GM08714 (cell line): ENCODE measurements around the gene CKAP5.
A peak's percentile ranks its signal among the peaks of the same experiment; 100 is the strongest.
"Not testable (repeated sequence)": the region's sequence is repeated elsewhere in the genome, so short reads cannot be mapped to it uniquely, and the experiment has no call there.

Experiments used
- H3K4me3 ChIP-seq: fragments of 200-500 bp; sonication (Bioruptor generic); 2 replicates; pipeline ENCODE4 v1.5.1; 2014; ENCODE audit warnings: mild to moderate bottlenecking, low read length, inconsistent platforms
- ZNF274 ChIP-seq: IDR thresholded peaks from 2 replicates; pipeline ENCODE4 v1.6.1; 2012; ENCODE audit warnings: mild to moderate bottlenecking, low read depth, low read length

CKAP5 gene

DNA sequence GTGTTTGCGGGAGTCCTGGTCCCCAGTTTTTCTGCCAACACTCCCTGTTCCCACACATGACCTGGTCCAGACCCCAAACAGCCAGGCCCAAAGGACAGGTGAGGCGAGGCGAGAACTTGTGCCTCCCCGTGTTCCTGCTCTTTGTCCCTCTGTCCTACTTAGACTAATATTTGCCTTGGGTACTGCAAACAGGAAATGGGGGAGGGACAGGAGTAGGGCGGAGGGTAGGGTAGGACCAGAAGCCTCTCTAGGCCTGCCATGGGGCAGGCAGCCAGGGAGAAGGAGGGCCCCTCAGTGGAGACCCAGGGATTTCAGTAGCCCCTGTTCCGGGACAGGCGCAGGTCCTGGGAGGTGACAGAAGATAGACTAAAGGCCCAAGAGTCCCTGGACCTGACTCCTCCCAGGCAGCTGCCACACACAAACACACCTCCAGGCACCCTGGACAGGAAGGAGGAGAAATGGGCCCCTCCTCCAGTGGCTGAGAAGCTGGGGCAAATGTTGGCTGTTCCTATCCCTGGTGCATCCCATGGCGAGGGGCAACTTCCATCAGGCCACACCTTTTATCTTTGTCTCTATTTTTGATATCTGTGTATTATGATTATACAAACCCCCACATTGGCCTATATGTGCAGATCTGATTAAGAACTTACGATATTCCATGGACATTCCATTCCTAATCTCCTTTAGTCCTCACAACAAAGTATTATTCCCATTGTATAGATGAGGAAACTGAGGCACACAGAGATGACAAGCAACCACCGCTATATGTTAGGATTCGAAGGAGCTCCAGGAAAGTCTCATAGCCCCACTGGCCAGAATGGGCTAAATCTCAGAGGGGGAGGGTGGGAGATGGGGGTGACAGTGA, 127.7 kb downstream of the CKAP5 start:
- no peak for TF ChIP-seq ZNF274

DNA sequence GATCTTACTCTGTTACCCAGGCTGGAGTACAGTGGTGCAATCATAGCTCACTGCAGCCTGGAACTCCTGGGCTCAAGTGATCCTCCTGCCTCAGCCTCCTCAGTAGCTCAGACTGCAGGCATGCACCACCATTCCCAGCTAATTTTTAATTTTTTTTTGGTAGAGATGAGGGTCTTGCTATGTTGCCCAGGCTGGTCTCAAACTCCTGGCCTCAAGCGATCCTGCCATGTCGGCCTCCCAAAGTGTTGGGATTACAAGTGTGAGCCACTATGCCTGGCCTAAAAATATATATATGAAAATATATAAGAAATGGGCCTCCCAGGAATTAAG, 128.3 kb downstream of the CKAP5 start:
- not testable (repeated sequence) for H3K4me3 ChIP-seq

More for the DNA sequence above, 127.7 kb downstream of the CKAP5 start:
- H3K4me3 ChIP-seq: no peak overlapping the region

DNA sequence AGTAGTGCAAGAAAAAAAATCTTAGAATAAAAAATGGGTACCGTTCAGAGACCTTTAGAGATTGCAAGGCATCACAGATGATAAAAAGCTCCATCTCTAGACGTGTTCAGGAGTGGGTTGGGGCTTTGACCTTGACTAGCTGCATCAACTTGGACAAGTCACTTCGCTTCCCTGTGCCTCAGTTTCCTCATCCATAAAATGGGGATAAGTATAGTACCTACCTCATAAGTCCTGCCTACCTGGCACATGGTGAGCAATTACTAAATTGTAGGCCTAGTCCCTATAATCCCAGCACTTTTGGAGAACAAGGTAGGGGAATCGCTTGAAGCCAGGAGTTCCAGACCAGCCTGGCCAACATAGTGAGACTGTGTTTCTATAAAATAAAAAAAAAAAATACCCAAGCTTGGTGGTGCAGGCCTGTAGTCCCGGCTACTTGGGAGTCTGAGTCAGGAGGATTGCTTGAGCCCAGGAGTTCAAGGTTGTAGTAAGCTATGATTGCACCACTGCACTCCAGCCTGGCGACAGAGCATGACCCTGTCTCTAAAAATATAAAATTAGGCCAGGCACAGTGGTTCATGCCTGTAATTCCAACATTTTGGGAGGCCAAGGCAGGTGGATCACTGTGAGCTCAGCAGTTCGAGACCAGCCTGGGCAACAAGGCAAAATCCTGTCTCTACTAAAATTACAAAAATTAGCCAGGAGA, 133.1 kb downstream of the CKAP5 start:
- no peak overlapping the region for H3K4me3 ChIP-seq
- no peak for TF ChIP-seq ZNF274

DNA sequence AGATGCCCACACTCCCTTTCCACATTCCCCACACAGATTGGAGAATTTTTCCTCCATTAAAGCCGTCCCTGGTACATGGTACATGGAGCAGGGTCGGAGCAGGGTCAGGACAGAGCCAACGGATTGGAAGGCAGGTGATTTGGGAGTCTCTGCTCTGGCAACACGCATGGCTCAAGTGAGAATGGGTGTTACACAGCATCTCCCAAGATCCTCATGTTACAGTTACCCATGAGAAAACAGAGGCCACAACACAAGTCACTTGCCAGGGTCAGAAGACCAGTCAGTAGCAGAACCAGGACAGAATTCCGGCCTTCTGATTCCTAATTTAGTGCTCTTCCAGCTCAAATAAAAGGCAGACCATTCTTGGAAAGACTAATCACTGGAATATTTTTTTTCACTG, 134.8 kb downstream of the CKAP5 start:
- H3K4me3 ChIP-seq: no peak overlapping the region
- no peak for TF ChIP-seq ZNF274

DNA sequence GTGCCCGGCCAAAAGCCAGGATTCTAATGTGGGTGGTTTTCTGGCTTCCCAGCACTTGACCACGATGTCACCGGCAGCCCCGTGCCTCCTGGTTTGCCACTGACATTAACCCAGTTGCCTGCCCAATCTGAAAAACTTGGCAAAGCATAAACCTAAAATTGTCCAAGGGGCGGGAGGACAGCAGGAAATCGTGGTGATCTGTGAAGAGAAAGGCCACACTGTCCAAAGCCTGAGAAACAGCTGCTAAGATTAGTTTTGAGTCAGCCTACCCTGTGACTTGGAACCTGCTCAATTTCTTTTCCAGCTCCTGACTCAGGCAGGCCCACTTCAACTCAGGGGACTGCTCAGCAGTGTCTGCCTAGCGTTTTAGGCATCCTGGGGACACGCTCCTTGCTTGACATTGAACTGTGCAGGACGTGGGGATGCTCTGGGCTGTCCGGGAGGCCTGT, 135.2 kb downstream of the CKAP5 start:
- no peak for TF ChIP-seq ZNF274
- H3K4me3 ChIP-seq: no peak overlapping the region

DNA sequence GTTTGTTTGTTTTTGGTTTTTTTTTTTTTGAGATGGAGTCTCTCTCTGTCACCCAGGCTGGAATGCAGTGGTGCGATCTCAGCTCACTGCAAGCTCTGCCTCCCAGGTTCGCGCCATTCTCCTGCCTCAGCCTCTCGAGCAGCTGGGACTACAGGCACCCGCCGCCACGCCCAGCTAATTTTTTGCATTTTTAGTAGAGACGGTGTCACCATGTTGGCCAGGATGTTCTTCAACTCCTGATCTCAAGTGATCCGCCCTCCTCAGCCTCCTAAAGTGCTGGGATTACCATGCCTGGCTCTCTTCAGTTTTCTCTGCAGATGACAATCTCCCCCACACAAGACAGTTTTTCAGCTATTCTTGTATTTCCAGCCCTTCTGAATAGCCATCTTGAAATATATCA, 136.7 kb downstream of the CKAP5 start:
- H3K4me3 ChIP-seq: not testable (repeated sequence)

DNA sequence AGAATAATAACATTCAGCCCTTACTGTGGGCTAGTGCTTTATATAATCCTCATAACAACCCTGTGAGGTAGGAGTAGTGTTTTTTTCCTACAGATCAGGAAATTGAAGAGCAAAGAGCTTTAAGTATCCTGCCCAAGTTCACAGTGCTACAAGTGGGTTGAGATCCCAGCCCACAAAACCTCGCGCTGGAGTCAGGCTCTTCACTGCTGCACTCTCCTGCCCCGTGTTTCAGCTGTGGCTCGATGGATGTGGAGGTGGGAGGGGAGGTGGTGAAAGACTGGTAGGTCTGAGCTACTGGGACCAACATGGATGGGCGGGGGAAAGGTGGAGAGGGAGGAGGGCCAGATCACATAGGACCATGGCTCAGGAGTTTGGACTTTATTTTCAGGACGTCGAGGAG, 139.2 kb downstream of the CKAP5 start:
- H3K4me3 ChIP-seq: no peak overlapping the region
- TF ChIP-seq ZNF274: no peak

DNA sequence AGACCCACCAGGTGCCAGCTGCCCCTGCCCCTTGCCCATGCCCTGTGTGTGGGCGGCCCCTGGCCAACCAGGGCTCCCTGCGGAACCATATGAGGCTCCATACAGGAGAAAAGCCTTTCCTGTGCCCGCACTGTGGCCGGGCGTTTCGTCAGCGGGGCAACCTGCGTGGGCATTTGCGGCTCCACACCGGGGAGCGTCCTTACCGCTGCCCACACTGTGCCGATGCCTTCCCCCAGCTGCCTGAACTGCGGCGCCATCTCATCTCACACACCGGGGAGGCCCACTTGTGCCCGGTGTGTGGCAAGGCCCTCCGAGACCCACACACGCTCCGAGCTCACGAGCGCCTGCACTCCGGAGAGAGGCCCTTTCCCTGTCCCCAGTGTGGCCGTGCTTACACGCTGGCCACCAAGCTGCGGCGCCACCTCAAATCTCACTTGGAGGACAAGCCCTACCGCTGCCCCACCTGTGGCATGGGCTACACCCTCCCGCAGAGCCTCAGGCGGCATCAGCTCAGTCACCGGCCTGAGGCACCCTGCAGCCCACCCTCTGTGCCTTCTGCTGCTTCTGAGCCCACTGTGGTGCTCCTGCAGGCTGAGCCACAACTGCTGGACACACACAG, 140.9 kb downstream of the CKAP5 start:
- no peak overlapping the region for H3K4me3 ChIP-seq
- no peak for TF ChIP-seq ZNF274

DNA sequence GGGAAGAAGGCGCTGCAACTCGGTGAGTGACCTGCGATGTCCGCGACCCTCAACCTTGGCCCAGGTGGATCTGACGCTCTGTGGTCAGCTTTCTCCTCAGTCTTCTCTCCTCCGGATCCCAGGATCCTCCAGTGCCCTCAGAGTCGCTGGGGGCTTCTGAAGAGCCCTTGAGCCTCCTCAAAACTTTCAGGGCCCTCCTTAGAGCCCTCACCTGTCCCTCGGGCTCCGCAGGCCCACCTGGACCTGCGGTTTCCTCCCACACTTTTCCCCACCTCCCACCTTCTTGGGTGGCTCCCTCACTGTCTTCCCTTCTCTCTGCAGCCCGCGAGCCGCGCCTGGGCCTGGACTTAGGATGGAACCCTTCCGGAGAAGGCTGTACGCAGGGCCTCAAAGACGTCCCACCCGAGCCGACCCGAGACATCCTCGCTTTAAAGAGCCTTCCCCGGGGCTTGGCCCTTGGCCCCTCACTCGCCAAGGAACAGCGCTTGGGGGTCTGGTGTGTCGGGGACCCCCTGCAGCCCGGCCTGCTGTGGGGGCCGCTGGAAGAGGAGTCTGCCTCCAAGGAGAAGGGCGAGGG, 144.9 kb downstream of the CKAP5 start:
- peak overlapping the region; percentile 86 for H3K4me3 ChIP-seq
- TF ChIP-seq ZNF274: no peak

DNA sequence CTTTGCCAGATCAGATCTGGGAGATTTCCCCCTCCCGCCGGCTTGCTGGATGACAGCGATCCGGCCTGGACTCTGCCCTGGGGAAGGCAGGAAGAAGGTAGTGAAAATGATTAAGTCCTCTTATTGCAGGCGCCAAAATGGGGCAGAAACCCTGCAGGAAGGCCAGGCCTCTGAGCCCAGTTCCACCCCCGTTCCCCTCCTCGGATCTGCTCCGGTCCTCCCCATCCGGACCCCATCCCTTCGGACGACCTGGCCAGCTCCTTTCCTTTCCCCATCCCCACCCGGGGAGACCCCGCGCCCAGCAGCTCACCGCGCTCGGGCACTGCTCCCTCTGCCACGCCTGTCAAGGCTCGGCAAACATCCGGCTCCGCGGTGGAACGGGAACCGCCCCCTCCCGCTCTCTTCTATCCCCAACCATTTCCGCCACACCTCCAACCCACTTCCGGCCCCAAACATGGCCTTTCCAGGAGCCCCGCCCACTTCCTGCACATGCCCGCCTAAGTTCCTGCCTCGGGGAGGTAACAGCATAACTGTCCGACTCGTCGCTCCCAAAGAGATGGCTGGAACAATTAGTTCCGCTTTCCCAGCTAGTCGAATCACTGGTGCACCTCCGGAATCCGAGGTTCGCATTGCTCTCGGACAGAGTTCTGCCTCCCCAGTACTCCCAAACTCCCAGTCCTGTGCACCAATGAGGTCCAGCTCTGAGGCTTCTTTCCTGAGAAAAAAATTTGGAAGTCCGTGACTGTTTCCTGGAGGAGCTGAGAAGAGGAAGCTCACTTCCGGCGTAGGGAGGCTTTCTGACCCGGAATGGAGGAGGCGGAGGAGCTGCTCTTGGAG, 145.6 kb downstream of the CKAP5 start, which contains the start of the genes ARHGAP1 and ZNF408:
Gene ARHGAP1, minus strand, starts transcription at position 379 of the 837 bp plus-strand sequence. CDS start 4,512 bp downstream, outside the sequence.
Gene ZNF408, plus strand, starts transcription at position 791 of the 837 bp plus-strand sequence. Its CDS starts 17 bp downstream, at position 808.
- TF ChIP-seq ZNF274: no peak

DNA sequence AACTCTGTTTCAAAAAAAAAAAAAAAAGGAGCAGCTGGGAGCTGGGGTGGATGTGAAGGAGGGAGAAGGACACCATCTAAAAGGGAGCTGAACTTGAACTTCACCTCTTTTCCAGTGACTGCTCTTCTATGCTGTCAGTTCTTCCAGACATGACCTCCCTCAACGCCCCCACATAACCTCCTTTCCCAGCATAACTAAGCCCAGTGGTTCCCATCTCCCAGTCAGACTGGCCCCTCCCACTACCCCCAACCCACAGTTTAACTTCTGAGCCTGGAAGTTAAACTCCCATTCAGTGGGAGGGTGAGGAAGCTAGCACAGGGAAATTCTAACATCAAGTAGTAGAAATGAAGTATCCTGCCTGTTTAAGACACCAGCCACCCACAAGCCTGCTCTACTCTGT, 147.5 kb downstream of the CKAP5 start:
- TF ChIP-seq ZNF274: no peak
- H3K4me3 ChIP-seq: no peak overlapping the region

More for the DNA sequence above, 145.6 kb downstream of the CKAP5 start, which contains the start of the genes ARHGAP1 and ZNF408:
- H3K4me3 ChIP-seq: peak within 1 kb of the TSS; percentile 92

DNA sequence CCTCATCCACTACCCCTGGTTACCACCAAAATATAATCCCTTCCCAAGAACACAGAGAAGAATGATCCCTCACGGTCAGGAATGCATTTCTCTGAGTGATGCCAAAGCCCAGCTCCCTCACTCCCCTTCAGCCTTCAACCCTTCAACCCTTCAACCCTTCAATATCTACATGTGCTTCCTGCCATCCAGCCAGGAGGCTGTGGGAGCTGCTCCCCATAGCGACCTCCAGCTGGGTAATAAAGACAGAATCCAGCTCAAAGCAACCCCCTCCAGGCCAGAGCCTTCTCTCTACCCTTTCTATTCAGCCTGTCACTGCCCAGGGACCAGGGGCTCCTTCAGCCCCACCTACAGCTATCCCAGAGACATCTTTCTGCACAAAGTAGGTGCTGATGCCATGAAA, 148.4 kb downstream of the CKAP5 start:
- no peak overlapping the region for H3K4me3 ChIP-seq
- no peak for TF ChIP-seq ZNF274

DNA sequence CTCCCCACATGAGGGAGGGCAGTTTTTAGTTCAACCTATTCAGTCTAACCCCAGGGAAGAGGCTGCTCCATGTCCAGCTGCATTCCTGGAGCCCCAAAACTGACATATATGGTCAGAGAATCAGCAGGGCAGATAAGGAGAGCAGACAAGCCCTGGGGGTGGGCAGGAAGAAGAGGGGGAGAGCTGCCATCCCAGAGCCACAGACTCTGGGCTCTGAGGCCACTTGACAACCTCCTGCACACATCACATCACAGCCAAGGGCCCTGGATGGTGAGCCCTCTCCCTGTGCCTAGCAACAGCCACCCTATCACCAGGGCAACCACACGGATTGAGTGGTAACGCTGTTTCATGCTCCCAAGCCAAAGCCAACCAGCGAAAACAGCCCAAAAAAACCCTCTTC, 148.8 kb downstream of the CKAP5 start:
- no peak overlapping the region for H3K4me3 ChIP-seq
- no peak for TF ChIP-seq ZNF274

DNA sequence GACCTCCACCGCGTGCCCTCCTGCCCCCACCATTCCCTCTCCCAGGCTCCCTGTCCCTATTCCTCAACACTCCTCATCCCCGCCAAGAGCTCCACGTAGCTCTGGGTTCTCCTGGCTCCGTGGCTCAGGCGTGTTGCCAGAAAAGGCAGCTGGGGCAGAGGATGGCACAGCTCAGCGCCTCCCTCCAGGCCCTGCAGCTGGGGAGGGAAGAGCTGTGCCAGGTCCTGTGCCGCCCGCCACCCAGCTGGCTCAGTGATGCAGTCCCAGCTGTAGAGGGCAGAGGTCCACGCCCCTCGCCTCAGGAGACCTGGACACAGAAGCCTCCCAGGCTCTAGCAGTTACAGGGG, 149.9 kb downstream of the CKAP5 start:
- no peak for TF ChIP-seq ZNF274
- H3K4me3 ChIP-seq: no peak overlapping the region
